Measurements from ENCODE around the gene TULP4.

The TULP4 gene

GRCh38 chr6:158272324-158272723 lies 39.9 kb upstream of the TULP4 start:
- no peak for FAIRE-seq
- no peak for TF ChIP-seq CTCF (IDR thresholded peaks at IDR 0.05; ENCODE audit: insufficient read depth, missing control alignments)

GRCh38 chr6:158278004-158278403 lies 34.3 kb upstream of the TULP4 start:
- no peak for FAIRE-seq
- no peak for DNase-seq (ENCODE audit: insufficient read length, low spot score)
- TF ChIP-seq CTCF (IDR thresholded peaks at IDR 0.05; ENCODE audit: insufficient read depth, missing control alignments): no peak

More at GRCh38 chr6:158272324-158272723, 39.9 kb upstream of the TULP4 start:
- no peak for DNase-seq (ENCODE audit: insufficient read length, low spot score)

- no peak for DNase-seq (ENCODE audit: insufficient read length, low spot score)
- no peak for TF ChIP-seq CTCF (IDR thresholded peaks at IDR 0.05; ENCODE audit: insufficient read depth, missing control alignments)
- no peak for FAIRE-seq
Measured at GRCh38 chr6:158279615-158280014, 32.6 kb upstream of the TULP4 start.

GRCh38 chr6:158283304-158283980 lies 28.8 kb upstream of the TULP4 start:
- DNase-seq (ENCODE audit: insufficient read length, low spot score): no peak
- TF ChIP-seq CTCF (IDR thresholded peaks at IDR 0.05; ENCODE audit: insufficient read depth, missing control alignments): no peak
- FAIRE-seq: no peak

- TF ChIP-seq CTCF (IDR thresholded peaks at IDR 0.05; ENCODE audit: insufficient read depth, missing control alignments): no peak
- FAIRE-seq: no peak
- DNase-seq (ENCODE audit: insufficient read length, low spot score): no peak
Measured at GRCh38 chr6:158284007-158284875, 28.0 kb upstream of the TULP4 start.

- TF ChIP-seq CTCF (IDR thresholded peaks at IDR 0.05; ENCODE audit: insufficient read depth, missing control alignments): no peak
- no peak for FAIRE-seq
- DNase-seq (ENCODE audit: insufficient read length, low spot score): no peak
Measured at GRCh38 chr6:158284876-158285655, 27.2 kb upstream of the TULP4 start.
